Common myeloid progenitor, CD34-positive (primary cell): Measurements from ENCODE around the gene RABGGTA.

Source experiments
- CTCF ChIA-PET: fragments of 350-600 bp; sonication (Branson Sonifier 250); formaldehyde crosslinking; loops from one replicate; lab custom pipeline; 2021; ENCODE audit warnings: antibody characterized with exemption; lab: Charles Lee
- POLR2A ChIA-PET: fragments of 350-600 bp; sonication (Branson Sonifier 250); formaldehyde crosslinking; loops from one replicate; lab custom pipeline; 2021; ENCODE audit warnings: antibody characterized with exemption; lab: Charles Lee
- DNase-seq, 3 donors: peaks; one replicate each; pipeline versions ENCODE4 v3.0.0 to v3.0.0-alpha.2; 2013
- H3K27ac ChIP-seq, 2 experiments: 1 replicate in 1 of 2; 2 replicates in 1 of 2; pipeline ENCODE4 v1.7.0; 2013; ENCODE audit warnings: inconsistent platforms in 2 of 2, low read length in 2 of 2, mild to moderate bottlenecking in 2 of 2, low read depth in 1 of 2, moderate library complexity in 1 of 2; ENCODE audit not compliant: severe bottlenecking in 2 of 2, insufficient read depth in 1 of 2, poor library complexity in 1 of 2
- H3K27me3 ChIP-seq, 5 experiments: replicated peaks in 2 of 5; 1 replicate in 3 of 5; 2 replicates in 2 of 5; pipeline versions ENCODE4 v1.6.1 to v1.7.0; 2013; ENCODE audit warnings: low read length in 4 of 5, mild to moderate bottlenecking in 2 of 5, moderate library complexity in 2 of 5, inconsistent platforms in 1 of 5; ENCODE audit not compliant: insufficient read depth in 5 of 5, control insufficient read depth in 4 of 5
- H3K36me3 ChIP-seq, 4 experiments: 1 replicate in 2 of 4; 2 replicates in 2 of 4; pipeline versions ENCODE4 v1.6.1 to v1.7.0; 2013; ENCODE audit warnings: low read length in 3 of 4, control low read depth in 1 of 4, mild to moderate bottlenecking in 1 of 4; ENCODE audit not compliant: control insufficient read depth in 4 of 4, insufficient read depth in 4 of 4
- H3K4me1 ChIP-seq, 4 experiments: 1 replicate in 3 of 4; 2 replicates in 1 of 4; pipeline versions ENCODE4 v1.6.1 to v1.7.1; 2013; ENCODE audit warnings: low read length in 3 of 4, mild to moderate bottlenecking in 3 of 4, control low read depth in 1 of 4, inconsistent platforms in 1 of 4, moderate library complexity in 1 of 4; ENCODE audit not compliant: control insufficient read depth in 4 of 4, insufficient read depth in 4 of 4; ENCODE audit errors: control extremely low read depth in 1 of 4
- H3K4me3 ChIP-seq, 7 experiments: 1 replicate in 4 of 7; 2 replicates in 3 of 7; pipeline versions ENCODE4 v1.5.1 to v1.7.0; 2013; ENCODE audit warnings: mild to moderate bottlenecking in 7 of 7, low read length in 6 of 7, moderate library complexity in 6 of 7, inconsistent platforms in 2 of 7, low read depth in 2 of 7, control low read depth in 1 of 7; ENCODE audit not compliant: insufficient read depth in 4 of 7, control insufficient read depth in 1 of 7; ENCODE audit errors: extremely low read depth in 1 of 7
- H3K9me3 ChIP-seq, 5 experiments: 1 replicate in 4 of 5; 2 replicates in 1 of 5; pipeline versions ENCODE4 v1.6.1 to v1.7.1; 2013; ENCODE audit warnings: low read length in 4 of 5, mild to moderate bottlenecking in 2 of 5, inconsistent platforms in 1 of 5, low read depth in 1 of 5, moderate library complexity in 1 of 5; ENCODE audit not compliant: control insufficient read depth in 4 of 5, insufficient read depth in 2 of 5; ENCODE audit errors: control extremely low read depth in 1 of 5
- WGBS: methylation state at CpG from one replicate; pipeline ENCODE4 v1.1.5; 2013; ENCODE audit not compliant: insufficient coverage; 5-methylcytosine and 5-hydroxymethylcytosine counted together

RABGGTA gene

DNA sequence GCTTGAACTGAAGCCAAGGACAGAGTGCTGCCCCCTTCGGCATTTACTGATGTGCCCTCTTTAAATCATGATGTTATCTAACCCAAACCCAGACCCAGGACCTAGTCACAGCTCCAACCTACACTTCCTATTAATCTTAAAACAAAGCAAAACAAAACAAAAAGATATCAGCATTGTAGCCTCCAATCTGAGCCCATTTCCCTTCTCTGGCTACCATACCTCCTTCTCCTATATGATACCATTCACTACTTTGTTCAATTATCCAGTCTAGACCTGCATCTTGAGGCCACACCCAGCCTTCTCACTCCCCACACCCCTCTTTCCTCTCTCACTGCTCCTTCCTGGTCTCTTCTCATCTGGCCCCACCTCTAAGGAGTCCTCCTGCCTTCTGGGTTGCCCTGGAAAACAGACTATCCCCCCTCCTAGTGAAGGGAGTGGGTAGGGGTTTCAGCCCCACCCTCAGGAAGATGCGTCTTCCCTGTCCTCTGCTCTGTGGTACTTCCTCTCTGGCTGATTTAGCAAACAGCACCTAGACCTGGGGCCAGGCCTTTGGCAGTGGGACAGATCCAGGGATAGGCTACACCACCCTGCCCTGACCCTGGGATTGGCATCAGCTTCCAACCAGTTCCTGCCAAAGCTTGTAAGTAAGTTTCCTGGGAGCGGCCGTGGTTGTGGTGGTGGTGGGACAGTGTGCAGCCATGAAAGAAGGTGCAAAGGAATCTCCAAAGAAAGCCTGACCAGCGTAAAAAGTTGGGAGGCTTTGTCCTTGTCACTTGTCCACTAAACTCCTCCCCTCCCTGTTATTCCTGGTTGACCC is 43.2 kb upstream of the RABGGTA start:
- H3K27me3 ChIP-seq, result no peaks in the 10 kb centered on the region
- H3K4me1 ChIP-seq, result peaks cover 18 to 73% (median 66%) of the 10 kb centered on the region in 4 experiments
- DNase-seq, result no peak
- peak overlapping the region in 2 of 7 experiments; percentile 6 to 46 for H3K4me3 ChIP-seq
- CTCF ChIA-PET, result interaction anchor here (1.0 to 19.1 kb wide), 5 partner anchors 13 to 121 kb away, joined by 3 to 391 read pairs (median 3); partner anchors contain the start of genes ADCY4, DHRS1, NFATC4 and NOP9
- H3K27ac ChIP-seq, result no peak overlapping the region
- 100% methylated on average over 2 of the region's 5 CpGs for WGBS
- H3K36me3 ChIP-seq, result peaks cover 0 to 4% (median 0%) of the 10 kb centered on the region in 4 experiments
- POLR2A ChIA-PET, result no interaction called here
- H3K9me3 ChIP-seq, result no peaks in the 10 kb centered on the region

DNA sequence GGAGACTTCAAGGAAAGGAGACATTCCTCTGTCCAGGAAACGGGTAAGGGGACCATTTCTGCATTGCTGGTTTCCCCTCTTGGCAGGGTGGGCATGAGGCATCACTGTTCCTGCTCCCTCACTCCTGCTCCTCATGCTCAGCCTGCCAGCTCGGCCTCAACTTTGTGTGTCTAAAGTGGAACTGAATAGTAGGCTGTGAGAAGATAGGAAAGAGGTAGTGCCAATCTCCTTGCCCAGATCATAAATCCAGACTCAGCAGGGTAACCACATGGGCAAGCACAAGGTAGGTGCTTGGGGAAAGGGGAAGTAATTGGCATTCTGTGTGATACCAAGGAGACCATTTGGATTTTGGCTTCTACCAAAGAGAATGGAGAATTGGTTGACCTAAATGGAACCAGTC is 42.5 kb upstream of the RABGGTA start:
- CTCF ChIA-PET, result interaction anchor here (1.0 to 19.1 kb wide), 6 partner anchors 14 to 122 kb away, joined by 3 to 391 read pairs (median 3); partner anchors contain the start of genes ADCY4, CHMP4A, DHRS1 and NFATC4
- H3K36me3 ChIP-seq, result peaks cover 0 to 6% (median 0%) of the 10 kb centered on the region in 4 experiments
- H3K4me3 ChIP-seq, result peak overlapping the region in 1 of 7 experiments; percentile 46
- peak overlapping the region in 1 of 2 experiments; percentile 11 for H3K27ac ChIP-seq
- H3K4me1 ChIP-seq, result peaks cover 18 to 79% (median 70%) of the 10 kb centered on the region in 4 experiments
- H3K27me3 ChIP-seq, result no peaks in the 10 kb centered on the region
- peak; percentile 67 to 94 (median 92) for DNase-seq
- 0% methylated on average over 1 of the region's 2 CpGs for WGBS
- H3K9me3 ChIP-seq, result no peaks in the 10 kb centered on the region
- POLR2A ChIA-PET, result no interaction called here

DNA sequence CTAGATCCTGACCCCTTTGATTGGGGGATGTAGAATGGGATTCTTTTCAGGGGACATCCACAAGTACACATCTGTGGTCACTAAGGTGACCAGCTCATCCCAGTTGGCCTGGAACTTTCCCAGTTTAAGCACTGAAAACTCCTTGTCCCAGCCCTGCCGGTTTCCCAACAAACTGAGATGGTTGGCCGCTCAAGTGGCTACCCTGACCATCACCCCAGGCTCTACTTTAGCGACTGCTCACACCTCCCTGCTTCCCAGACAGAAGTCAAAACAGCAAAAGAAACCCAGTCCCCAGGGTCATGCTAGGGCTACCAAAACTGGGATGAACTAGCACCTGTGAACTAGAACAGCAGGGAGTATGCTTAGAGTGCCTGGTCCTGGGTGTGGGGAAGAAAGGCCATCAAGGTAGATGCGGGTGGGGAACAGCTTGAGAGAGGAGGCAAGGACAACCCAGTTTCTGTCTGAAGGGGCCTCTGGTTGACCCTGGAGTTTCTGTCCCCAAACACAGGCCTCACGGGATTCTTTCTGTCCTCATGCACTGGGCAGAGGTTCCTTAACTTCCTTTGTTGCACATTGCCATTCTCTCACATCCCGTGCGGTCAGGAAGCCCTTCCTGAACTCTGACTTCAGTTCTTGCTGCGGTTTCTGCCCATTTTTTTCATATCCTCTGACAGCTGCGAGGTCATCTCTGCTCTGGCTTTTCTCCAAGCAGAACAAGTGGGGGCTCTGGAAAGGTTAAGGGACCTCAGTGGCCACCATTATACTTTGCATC is 41.5 kb upstream of the RABGGTA start:
- H3K4me3 ChIP-seq, result peak overlapping the region in 4 of 7 experiments; percentile 13 to 58 (median 34)
- peaks cover 19 to 89% (median 73%) of the 10 kb centered on the region in 4 experiments for H3K4me1 ChIP-seq
- no peaks in the 10 kb centered on the region for H3K27me3 ChIP-seq
- peak overlapping the region in 1 of 2 experiments; percentile 36 for H3K27ac ChIP-seq
- peaks cover 0 to 11% (median under 1%) of the 10 kb centered on the region in 4 experiments for H3K36me3 ChIP-seq
- no peaks in the 10 kb centered on the region for H3K9me3 ChIP-seq
- POLR2A ChIA-PET, result interaction anchor here (0.9 to 1.4 kb wide), 4 partner anchors 12 to 42 kb away, joined by 3 to 5 read pairs (median 4); partner anchors contain the start of gene RABGGTA
- WGBS, result 25% methylated on average over 8 of the region's 9 CpGs
- DNase-seq, result peak; percentile 83 to 92 (median 89)
- CTCF ChIA-PET, result interaction anchor here (0.8 to 19.1 kb wide), 8 partner anchors 13 to 151 kb away, joined by 3 to 391 read pairs (median 3); partner anchors contain the start of genes ADCY4, CHMP4A, DHRS1 and NOP9

DNA sequence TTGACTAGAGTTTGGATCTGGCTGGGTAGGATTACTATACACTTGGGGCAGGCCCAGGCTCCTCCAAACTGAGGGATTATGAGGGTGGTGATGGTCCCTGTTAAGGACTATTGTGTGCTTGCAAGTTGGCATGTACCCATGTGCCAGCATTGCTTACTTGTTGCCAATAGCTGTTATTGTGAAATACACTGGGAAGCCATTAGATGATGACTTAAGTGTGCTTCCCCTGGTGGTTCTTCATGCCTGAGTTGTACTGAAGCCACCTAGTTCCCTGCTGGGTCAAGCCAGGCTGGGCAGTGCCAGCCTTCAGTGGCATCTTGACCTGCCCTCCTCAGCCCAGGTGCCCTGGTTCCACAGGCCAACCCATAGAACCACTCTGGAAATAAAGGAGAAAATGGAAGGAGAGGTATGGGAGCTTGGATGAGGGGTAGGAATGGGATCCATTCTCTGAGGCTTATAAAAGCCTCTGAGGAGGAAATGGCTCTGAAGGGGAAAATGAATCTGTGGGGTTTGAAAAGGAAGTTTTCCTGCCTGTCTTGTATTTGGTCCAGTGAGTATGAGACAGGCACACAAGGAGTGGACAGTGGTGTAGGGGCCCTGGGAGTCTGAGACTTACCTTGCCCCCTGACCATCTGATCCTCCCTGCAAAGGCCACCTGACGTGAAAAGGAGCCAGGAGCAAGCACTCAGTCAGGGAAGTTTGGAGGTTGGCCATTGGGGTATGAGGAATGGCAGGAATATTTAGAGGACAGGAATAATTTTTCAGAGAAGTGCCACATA is 40.6 kb upstream of the RABGGTA start:
- H3K4me1 ChIP-seq, result peaks cover 19 to 84% (median 71%) of the 10 kb centered on the region in 4 experiments
- no CpG with 5 or more reads among the region's 1 CpG for WGBS
- ChIA-PET POLR2A (interaction anchor here (1.2 to 1.4 kb wide), 3 partner anchors 13 to 117 kb away, joined by 5 read pairs; partner anchors contain the start of gene TM9SF1), CTCF (interaction anchor here (0.8 to 19.1 kb wide), 7 partner anchors 12 to 150 kb away, joined by 3 to 391 read pairs (median 5); partner anchors contain the start of genes ADCY4, DHRS1, NOP9 and TINF2)
- H3K9me3 ChIP-seq, result no peaks in the 10 kb centered on the region
- DNase-seq, result peak in 1 of 3 donors; percentile 57
- H3K27ac ChIP-seq, result peak overlapping the region in 1 of 2 experiments; percentile 36
- no peaks in the 10 kb centered on the region for H3K27me3 ChIP-seq
- peaks cover 0 to 19% (median 5%) of the 10 kb centered on the region in 4 experiments for H3K36me3 ChIP-seq
- peak overlapping the region in 4 of 7 experiments; percentile 26 to 68 (median 58) for H3K4me3 ChIP-seq

DNA sequence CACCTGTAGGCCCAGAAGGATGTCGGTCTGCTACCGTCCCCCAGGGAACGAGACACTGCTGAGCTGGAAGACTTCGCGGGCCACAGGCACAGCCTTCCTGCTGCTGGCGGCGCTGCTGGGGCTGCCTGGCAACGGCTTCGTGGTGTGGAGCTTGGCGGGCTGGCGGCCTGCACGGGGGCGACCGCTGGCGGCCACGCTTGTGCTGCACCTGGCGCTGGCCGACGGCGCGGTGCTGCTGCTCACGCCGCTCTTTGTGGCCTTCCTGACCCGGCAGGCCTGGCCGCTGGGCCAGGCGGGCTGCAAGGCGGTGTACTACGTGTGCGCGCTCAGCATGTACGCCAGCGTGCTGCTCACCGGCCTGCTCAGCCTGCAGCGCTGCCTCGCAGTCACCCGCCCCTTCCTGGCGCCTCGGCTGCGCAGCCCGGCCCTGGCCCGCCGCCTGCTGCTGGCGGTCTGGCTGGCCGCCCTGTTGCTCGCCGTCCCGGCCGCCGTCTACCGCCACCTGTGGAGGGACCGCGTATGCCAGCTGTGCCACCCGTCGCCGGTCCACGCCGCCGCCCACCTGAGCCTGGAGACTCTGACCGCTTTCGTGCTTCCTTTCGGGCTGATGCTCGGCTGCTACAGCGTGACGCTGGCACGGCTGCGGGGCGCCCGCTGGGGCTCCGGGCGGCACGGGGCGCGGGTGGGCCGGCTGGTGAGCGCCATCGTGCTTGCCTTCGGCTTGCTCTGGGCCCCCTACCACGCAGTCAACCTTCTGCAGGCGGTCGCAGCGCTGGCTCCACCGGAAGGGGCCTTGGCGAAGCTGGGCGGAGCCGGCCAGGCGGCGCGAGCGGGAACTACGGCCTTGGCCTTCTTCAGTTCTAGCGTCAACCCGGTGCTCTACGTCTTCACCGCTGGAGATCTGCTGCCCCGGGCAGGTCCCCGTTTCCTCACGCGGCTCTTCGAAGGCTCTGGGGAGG is 39.5 kb upstream of the RABGGTA start, which contains the start of gene LTB4R:
Gene LTB4R (plus strand): TSS at position 857 of the 959 bp plus-strand sequence. CDS start 4,150 bp downstream, outside the sequence.
- peak; percentile 85 to 94 (median 88) for DNase-seq
- CTCF ChIA-PET, result interaction anchor here (0.9 to 19.1 kb wide), 14 partner anchors 11 to 149 kb away, joined by 3 to 391 read pairs (median 18); partner anchors contain the start of genes ADCY4, DHRS1, IRF9 and KHNYN
- Histone ChIP-seq H3K36me3 (peaks cover 3 to 30% (median 12%) of the 10 kb centered on the region in 4 experiments), H3K27me3 (no peaks in the 10 kb centered on the region), H3K4me1 (peaks cover 19 to 79% (median 69%) of the 10 kb centered on the region in 4 experiments), H3K4me3 (peak within 1 kb of the TSS in 6 of 7 experiments; percentile 17 to 68 (median 42)), H3K9me3 (no peaks in the 10 kb centered on the region), H3K27ac (peak within 1 kb of the TSS in 1 of 2 experiments; percentile 50)
- 6% methylated on average over 99 of the region's 99 CpGs for WGBS
- POLR2A ChIA-PET, result interaction anchor here (1.0 to 1.4 kb wide), 4 partner anchors 14 to 116 kb away, joined by 4 to 5 read pairs (median 5); partner anchors contain the start of gene TM9SF1
